NCI-H1105 treated with DMSO at 0.1 percent for 48 hours (cell line): ENCODE results near the gene SERPINA5.
"Not testable (repeated sequence)": the region's sequence is repeated elsewhere in the genome, so short reads cannot be mapped to it uniquely, and the experiment has no call there.

Experiments used
- DNase-seq: peaks from one replicate; lab custom pipeline; 2025; lab: John Stamatoyannopoulos, UW

The SERPINA5 gene

DNA sequence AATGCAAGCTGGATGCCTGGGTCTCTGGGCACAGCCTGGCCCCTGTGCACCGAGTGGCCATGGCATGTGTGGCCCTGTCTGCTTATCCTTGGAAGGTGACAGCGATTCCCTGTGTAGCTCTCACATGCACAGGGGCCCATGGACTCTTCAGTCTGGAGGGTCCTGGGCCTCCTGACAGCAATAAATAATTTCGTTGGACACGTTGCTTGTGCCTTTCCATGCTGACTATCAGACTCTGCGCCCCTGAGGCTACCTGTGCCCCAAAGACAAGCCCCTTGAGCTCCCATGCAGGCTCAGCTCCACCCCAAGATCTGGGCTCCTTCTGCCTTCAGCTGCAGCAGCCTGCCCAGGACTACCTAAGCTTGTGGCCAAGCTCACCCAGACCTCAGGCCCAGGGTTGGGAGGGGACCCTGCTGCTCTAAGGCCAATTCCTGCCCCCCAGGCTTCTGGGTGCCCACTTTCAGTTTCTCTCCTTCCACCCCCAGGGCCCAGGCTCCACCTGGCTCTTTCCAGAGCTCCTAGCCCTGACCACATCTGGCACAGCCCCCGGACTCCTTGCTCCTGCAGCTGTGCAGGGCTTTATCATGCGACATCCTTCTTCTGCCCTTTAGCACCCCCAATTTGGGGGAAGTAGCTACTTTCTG is 42.8 kb downstream of the SERPINA5 start:
- no peak for DNase-seq

DNA sequence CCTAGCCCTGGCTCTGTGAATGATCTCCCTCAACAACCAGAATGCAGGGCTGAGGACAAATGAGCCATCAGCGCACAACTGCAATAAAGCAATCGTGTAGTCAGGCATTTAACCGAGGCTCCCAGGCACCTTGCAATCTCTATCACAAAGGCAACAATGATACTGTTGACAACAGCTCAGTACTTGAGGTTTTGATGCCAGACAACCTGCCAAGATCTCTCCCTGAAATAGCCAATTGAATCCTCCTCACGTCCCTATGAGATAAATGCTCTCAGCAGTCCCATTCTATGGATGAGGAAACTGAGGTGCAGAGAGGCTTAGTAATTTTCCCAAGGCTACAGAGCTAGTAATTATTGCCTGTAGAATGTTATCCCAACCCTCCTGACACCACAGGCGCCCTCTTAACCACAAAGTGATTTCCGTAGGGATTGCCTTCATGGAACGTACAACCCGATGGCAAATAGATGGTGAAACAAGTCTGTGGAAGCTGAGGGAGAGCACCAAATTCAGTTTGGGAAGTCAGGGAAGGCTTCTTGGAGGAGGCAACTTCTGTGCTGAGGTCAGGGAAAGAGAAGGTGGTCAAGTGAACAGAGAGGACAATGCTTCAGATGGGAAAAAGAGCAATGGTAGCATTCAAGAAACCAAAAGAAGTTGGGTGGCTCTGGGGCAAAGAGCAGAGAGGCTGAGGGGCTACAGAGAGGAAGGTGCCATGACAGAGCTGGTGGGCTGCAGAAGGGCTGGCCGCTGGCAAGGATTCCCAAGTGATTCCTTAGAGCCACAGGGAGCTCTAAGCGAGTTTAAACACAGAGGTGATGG is 43.5 kb downstream of the SERPINA5 start:
- DNase-seq = no peak

DNA sequence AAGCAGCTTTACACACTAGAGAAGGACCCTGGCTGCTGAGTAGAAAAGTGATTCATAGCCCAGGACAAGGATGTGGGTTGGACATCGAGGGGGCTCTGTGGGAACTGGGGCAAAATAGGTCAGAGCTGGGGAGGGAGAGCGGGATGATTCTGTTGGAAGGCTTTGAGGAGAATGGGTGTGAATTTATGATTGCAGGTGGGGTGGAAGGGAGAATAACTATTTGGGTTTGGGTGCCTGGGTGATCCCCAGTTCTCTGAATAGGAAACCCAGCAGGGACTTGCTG is 44.1 kb downstream of the SERPINA5 start:
- DNase-seq = no peak

DNA sequence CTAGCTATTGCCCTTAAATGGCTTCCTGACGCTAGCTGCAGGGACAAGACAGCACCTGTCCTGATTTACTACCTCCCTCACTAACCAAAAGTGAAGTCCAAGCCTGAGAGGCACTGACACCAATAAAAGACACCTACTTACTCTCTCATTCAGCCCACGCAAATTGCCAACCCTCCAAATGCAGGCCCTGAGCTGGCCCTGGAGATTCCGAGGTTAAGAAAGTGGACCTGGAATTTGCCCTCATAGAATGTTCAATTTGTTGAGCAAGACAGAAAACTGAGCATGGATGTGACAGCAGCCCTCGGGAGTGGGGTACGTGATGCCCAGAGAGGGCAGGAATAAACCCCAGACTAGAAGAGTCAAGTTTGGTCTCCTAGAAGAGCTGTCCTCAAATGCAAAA is 47.4 kb downstream of the SERPINA5 start:
- no peak for DNase-seq

DNA sequence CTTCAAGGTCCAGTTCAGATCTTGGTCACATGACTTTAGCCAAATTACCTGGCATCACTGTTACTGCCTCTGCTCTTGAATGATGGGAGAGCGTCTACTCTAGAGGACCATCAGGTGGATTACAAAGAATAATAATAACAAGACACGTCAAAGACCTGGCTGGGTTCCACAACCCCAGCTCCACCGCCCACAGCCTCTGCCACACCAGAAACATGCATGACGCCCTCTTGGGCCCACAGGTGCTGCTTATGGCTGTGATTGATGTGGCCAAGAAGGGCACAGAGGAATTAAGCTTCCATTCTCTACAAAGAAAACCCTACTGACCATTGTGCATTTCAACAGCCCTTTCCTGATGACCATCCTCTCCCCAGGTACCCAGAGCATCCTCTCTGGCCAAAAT is 49.2 kb downstream of the SERPINA5 start:
- no peak for DNase-seq

DNA sequence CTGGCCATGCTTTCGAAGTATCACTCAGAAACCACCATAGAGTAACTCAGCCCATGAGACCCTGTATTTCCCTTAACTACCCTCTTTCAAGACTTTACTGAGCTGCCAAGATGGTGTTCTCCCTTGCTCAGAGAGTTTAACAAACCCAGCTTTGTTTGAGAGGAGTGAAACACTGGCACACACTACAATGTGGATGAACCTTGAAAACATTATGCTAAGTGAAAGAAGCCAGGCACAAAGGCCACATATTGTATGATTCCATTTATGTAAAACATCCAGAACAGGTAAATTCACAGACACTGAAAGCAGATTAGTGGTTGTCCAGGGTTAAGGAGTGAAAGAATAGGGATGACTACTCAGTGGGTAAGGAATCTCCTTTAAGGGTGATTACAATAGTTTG is 49.8 kb downstream of the SERPINA5 start:
- no peak for DNase-seq

DNA sequence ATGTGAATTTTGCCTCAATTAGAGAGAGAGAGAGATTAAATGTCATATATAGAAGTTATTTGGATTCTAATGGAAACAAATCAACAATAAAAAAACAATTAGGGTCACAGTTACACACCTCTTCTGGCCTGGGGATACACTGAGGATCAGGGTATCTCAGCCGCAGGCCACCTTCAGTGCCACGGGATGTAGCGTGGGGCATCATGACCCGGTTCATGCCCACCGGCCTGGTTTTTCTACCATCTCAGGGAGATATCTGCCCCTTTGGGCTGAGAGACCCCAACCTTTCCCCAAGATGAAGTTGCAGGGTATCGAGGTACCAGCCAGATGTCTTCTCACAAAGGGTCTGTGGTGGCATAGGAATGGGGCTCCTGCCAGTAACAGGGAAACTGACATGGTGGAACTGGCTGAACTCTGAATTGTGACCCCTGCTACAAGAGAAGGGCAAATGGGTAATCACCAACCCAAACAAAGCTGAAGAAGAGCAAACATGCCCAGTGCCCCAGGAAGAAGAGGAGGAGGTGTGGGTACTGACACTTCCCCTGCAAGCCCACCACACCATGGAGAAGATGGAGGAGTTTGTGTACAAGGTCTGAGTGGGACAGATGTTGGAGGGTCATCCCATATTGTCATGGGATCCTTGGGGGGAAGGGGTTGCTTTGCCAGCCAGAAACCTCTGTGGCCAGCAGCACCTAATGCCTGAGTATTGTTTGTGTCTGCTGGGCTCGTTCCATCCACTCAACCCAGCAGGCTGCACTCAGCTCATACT is 50.5 kb downstream of the SERPINA5 start:
- DNase-seq = no peak

DNA sequence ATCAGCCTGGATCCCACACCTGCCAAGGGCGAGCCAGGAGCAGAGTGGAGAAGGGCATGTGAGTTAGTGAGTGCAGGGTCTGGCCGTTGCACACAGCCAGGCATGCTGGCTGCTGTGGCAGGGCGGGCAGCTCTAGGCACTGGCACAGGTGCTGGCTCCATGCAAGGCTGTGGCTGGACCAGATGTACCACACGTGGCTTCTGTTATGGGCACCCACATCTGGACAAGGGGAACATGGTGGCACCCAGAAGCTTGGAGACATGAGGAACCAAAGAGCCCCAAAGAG is 51.0 kb downstream of the SERPINA5 start:
- no peak for DNase-seq

DNA sequence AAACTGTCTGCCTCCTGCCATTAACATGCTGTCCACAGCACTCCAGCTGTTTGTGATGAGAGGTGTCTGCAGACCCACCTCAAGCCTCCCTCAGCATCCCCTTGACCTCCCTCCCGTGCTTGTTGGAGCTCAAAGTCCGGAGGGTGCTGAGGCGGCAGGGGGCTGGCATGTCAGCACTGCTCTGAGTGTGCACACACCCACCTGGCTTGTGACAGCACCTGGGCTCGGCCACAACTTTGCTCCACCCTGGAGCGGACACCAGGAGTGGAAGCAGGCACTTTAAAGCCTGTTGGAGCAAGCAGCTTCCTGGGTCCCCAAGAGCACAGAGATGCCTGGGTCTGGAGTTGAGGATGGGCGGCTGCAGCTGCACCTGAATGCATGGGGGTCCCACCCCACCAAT is 51.9 kb downstream of the SERPINA5 start:
- DNase-seq = no peak

DNA sequence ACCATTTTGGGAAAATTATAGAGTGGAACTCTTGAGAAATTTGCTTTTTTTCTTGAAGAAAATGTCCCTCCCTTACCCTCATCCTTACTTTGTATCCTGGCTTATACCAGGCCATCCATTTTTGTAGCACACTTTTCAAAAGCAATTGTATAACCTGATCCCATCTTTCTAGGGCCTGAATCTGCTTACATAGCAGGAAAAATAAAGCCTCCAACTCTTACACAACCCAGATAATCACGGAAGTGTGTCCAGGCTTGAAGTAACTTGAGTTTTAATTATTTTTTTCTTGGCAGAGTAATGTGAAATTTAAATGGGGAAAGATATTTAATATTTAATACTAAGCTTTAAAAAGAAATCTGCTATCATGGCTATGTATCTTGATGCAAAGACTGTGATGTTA is 53.9 kb downstream of the SERPINA5 start:
- DNase-seq = no peak

DNA sequence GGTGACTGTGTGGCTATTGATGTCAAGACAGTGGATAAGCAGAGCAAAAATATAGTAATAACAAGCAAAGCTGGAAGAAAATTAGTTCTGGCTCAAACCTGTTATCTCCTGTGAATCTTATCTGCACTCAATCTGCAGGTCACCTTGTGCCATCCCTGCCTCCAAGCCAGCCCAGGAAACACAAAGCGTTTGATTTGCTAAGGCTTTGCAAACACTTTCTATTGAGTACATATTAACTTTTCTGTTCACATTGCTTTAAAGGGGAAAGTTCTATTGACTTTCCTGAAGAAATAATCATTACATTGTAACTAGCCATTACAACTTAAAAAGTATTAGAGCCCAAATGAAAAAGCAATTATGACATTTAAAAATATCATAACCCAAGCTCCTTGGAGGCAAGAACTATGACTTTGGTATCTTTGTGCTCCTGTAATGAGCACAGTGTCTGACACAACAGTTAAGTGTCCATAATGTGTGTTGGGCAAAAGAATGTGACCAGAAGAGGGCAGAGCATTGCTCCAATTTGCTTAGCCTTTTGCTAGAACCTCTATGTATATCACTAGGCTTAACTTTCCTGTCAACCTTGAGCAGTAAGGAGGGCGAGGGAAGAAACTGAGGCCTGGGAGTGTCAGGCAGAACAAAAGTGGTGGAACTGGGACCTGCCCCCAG is 55.7 kb downstream of the SERPINA5 start:
- DNase-seq = no peak

DNA sequence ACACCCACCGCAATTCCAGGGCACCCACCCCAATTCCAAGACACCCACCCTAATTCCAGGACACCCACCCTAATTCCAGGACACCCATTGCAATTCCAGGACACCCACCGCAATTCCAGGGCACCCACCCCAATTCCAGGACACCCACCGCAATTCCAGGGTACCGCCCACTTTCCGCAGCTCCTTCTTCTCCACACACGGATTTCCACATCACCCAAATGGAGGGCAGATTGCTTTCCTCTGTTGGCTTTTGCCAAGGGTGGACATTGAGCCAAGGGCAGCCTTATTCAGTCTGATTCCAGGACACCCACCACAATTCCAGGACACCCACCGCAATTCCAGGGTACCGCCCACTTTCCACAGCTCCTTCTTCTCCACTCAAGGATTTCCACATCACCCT is 56.6 kb downstream of the SERPINA5 start:
- DNase-seq = not testable (repeated sequence)

DNA sequence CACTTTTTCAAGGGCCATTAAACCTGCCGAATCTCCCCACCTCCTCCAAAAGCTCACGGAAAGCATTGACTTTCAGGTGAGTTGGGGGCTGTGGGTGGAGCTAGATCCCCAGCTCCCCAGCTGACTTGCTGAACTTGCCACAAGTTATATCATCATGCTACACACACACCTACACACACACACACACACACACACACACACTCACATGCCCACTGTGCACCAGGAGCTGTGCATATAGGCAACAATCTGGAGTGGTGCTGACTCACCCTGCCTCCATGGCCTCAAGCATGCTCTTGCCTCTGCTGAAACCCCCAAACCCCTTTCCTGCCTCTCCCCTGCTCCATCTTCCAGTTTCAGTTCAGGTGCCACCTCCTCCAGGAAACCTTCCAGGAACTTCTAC is 57.1 kb downstream of the SERPINA5 start:
- no peak for DNase-seq

DNA sequence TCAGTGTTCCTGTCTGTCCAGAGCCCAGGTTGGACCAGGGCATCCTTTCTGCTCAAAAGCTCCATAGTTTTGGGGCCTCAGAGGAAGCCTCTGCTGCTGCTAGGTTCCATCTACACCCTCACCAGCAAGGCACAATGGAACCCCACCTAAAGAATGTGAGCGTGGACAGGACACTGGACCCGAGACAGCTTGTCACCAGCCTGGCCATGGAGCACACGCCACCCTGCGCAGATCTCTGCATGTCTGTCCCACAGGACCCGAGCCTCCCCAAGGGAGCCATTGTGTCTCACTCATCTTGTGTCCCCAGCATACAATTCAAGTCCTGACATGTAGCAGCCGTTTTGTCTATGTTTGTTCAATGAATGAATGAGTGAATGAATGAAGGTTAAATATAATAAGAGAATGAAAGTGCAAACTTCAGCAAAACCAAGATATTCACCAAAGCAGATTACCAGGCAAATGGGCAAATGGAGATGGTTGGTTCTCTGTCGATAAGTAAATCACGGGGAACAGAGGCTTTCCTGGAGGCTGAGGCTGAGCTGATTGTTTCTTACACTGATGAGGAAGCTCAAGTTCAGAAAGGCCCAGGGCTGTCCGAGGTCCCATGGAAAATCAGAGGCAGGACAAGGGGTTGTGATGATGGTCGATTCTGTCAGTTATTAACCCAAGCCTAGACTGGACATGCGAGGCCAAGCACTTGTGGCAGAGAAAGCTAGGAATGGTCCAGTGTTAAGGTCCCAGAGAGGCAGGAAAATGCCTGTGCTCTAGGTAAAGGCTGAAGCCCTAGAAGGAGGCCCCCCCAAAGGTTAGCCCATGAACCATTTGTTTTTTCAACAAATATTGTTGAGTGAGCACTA is 58.0 kb downstream of the SERPINA5 start:
- DNase-seq = no peak

DNA sequence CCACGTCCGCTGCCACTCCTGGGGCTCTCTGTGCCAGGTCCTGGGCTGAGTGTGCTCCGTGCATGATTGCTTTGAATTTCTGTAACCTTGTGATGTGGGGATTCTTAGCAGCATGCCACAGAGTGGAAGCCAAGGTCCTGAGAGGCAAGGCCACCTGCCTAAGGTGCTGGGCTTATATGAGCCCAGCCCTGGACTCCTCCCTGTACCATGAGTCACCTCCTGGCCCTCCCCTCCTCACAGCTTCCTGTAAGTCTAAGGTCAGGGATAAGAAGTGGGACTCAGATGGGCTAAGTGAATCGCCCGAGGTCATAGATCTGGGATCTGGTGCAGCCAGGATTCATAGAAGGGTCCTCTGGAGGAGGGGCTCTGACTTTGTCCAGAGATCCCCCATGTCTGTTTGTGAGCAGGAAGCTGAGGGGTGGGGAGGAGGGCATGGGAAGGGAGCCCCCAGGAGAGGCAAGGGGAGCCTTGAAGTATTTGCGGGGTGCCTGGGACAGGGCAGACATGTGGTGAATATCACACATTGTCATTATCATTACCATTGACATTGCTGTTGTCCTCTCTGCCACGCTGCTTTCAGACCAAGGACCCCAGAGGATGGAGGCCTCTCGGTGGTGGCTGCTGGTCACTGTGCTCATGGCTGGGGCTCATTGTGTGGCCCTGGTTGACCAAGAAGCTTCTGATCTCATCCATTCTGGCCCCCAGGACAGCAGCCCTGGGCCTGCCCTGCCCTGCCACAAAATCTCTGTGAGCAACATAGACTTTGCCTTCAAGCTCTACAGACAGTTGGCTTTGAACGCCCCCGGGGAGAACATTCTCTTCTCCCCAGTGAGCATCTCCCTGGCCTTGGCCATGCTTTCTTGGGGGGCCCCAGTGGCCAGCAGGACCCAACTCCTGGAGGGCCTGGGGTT is 59.8 kb downstream of the SERPINA5 start:
- DNase-seq = no peak

DNA sequence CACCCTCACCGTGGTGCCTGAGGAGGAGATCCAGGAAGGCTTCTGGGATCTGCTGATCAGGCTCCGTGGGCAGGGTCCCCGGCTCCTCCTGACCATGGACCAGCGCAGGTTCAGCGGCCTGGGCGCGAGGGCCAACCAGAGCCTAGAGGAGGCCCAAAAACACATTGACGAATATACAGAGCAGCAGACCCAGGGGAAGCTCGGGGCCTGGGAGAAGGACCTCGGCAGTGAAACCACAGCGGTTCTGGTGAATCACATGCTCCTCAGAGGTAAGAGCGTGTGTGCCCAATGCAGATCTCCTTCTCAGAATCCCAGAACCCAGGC is 60.4 kb downstream of the SERPINA5 start:
- no peak for DNase-seq
